Measurements from ENCODE around the gene FAM184A. TPM values are rescaled to one million over a fixed set of nuclear protein-coding genes. Genes with fewer than 3 reads are reported as not detected.
A peak's percentile ranks its signal among the peaks of the same experiment; 100 is the strongest.

FAM184A gene
- total and polyA plus RNA-seq, 7 donors = 0.60 to 8.7 (median 3.9) TPM

- Histone ChIP-seq H3K27me3 (no peaks in the 10 kb centered on the region), H3K27ac (no peak overlapping the region), H3K4me3 (no peak overlapping the region), H3K9me3 (no peaks in the 10 kb centered on the region), H3K4me1 (no peaks in the 10 kb centered on the region), H3K36me3 (no peaks in the 10 kb centered on the region)
- 94 to 96% methylated on average over 1 of the region's 1 CpG for WGBS, 2 donors
- TF ChIP-seq POLR2A (IDR thresholded peaks at IDR 0.05) (no peak), POLR2AphosphoS5 (IDR thresholded peaks at IDR 0.05) (no peak), CTCF (IDR thresholded peaks at IDR 0.05) (no peak)
- intact Hi-C loops (cut with DNase I) = no loop called here
- DNase-seq = no peak
Observed at GRCh38 chr6:118971682-118972081, 106.8 kb downstream of the FAM184A start.

GRCh38 chr6:118970866-118971265, 107.6 kb downstream of the FAM184A start:
- Histone ChIP-seq H3K27ac (no peak overlapping the region), H3K36me3 (no peaks in the 10 kb centered on the region), H3K4me3 (no peak overlapping the region), H3K27me3 (no peaks in the 10 kb centered on the region), H3K4me1 (no peaks in the 10 kb centered on the region), H3K9me3 (no peaks in the 10 kb centered on the region)
- DNase-seq = no peak
- intact Hi-C loops (cut with DNase I) = no loop called here
- 94 to 95% methylated on average over 3 of the region's 3 CpGs for WGBS, 2 donors
- no peak for TF ChIP-seq CTCF (IDR thresholded peaks at IDR 0.05)
- no peak for TF ChIP-seq POLR2A (IDR thresholded peaks at IDR 0.05)
- no peak for TF ChIP-seq POLR2AphosphoS5 (IDR thresholded peaks at IDR 0.05)
- TF ChIP-seq EP300 (IDR thresholded peaks at IDR 0.05) = no peak

- Histone ChIP-seq H3K27ac (no peak overlapping the region), H3K36me3 (no peaks in the 10 kb centered on the region), H3K27me3 (no peaks in the 10 kb centered on the region), H3K9me3 (no peaks in the 10 kb centered on the region), H3K4me1 (no peaks in the 10 kb centered on the region), H3K4me3 (no peak overlapping the region)
- DNase-seq = no peak
- intact Hi-C loops (cut with DNase I) = loop anchor here (2.0 kb wide), 1 partner anchor 142 kb away; no protein-coding TSS in a partner anchor
- TF ChIP-seq CTCF (IDR thresholded peaks at IDR 0.05) = peak in 3 of 4 experiments; percentile 14 to 22 (median 16)
- no peak for TF ChIP-seq EP300 (IDR thresholded peaks at IDR 0.05)
- no peak for TF ChIP-seq POLR2A (IDR thresholded peaks at IDR 0.05)
- 15 to 36% methylated on average over 2 of the region's 2 CpGs for WGBS, 2 donors
Observed at GRCh38 chr6:118968416-118968815, 110.0 kb downstream of the FAM184A start.

GRCh38 chr6:118967239-118967638, 111.2 kb downstream of the FAM184A start:
- H3K27ac ChIP-seq = no peak overlapping the region
- H3K27me3 ChIP-seq = no peaks in the 10 kb centered on the region
- no peaks in the 10 kb centered on the region for H3K9me3 ChIP-seq
- no peaks in the 10 kb centered on the region for H3K4me1 ChIP-seq
- WGBS, 2 donors = 54 to 70% methylated on average over 2 of the region's 2 CpGs
- H3K36me3 ChIP-seq = no peaks in the 10 kb centered on the region
- H3K4me3 ChIP-seq = no peak overlapping the region
- TF ChIP-seq POLR2AphosphoS5 (IDR thresholded peaks at IDR 0.05) = no peak
- no peak for TF ChIP-seq CTCF (IDR thresholded peaks at IDR 0.05)
- TF ChIP-seq EP300 (IDR thresholded peaks at IDR 0.05) = no peak
- TF ChIP-seq POLR2A (IDR thresholded peaks at IDR 0.05) = no peak
- DNase-seq = no peak
- intact Hi-C loops (cut with DNase I) = no loop called here

- Histone ChIP-seq H3K9me3 (no peaks in the 10 kb centered on the region), H3K27me3 (no peaks in the 10 kb centered on the region), H3K27ac (no peak overlapping the region), H3K36me3 (no peaks in the 10 kb centered on the region), H3K4me3 (no peak overlapping the region), H3K4me1 (no peaks in the 10 kb centered on the region)
- WGBS, 2 donors = 25 to 82% methylated on average over 2 of the region's 2 CpGs
- intact Hi-C loops (cut with DNase I) = no loop called here
- DNase-seq = no peak
- TF ChIP-seq CTCF (IDR thresholded peaks at IDR 0.05) = no peak
- no peak for TF ChIP-seq EP300 (IDR thresholded peaks at IDR 0.05)
- no peak for TF ChIP-seq POLR2AphosphoS5 (IDR thresholded peaks at IDR 0.05)
- no peak for TF ChIP-seq POLR2A (IDR thresholded peaks at IDR 0.05)
Observed at GRCh38 chr6:118965843-118966370, 112.6 kb downstream of the FAM184A start.
